H9 (cell line): ENCODE data around the gene SH3PXD2B. TPM values are rescaled to one million over a fixed set of nuclear protein-coding genes. Genes with fewer than 3 reads are reported as not detected.
"Not testable (repeated sequence)": the region's sequence is repeated elsewhere in the genome, so short reads cannot be mapped to it uniquely, and the experiment has no call there.

ENCODE experiments used
- DNase-seq: peaks from one replicate; pipeline ENCODE4 v3.0.0-alpha.2; 2017
- H2AFZ ChIP-seq: one replicate; pipeline ENCODE4 v1.6.1; 2013; ENCODE audit warnings: mild to moderate bottlenecking, low read length, control low read depth, moderate library complexity
- H2AK5ac ChIP-seq: 2 replicates; pipeline ENCODE4 v1.6.1; 2013; ENCODE audit warnings: low read length, control low read depth, mixed read lengths; ENCODE audit not compliant: insufficient read length
- H2BK120ac ChIP-seq: one replicate; pipeline ENCODE4 v1.6.1; 2013; ENCODE audit warnings: low read depth, mild to moderate bottlenecking, low read length, control low read depth, inconsistent platforms; ENCODE audit not compliant: poor library complexity, severe bottlenecking
- H2BK12ac ChIP-seq: 2 replicates; pipeline ENCODE4 v1.6.1; 2013; ENCODE audit warnings: low read length, control low read depth, mixed read lengths, low read depth; ENCODE audit not compliant: insufficient read length
- H2BK15ac ChIP-seq: 2 replicates; pipeline ENCODE4 v1.6.1; 2013; ENCODE audit warnings: low read depth, low read length, control low read depth
- H2BK20ac ChIP-seq: one replicate; pipeline ENCODE4 v1.6.1; 2013; ENCODE audit warnings: low read depth, mild to moderate bottlenecking, low read length, control low read depth, inconsistent platforms; ENCODE audit not compliant: poor library complexity, severe bottlenecking
- H2BK5ac ChIP-seq: 2 replicates; pipeline ENCODE4 v1.6.1; 2013; ENCODE audit warnings: low read length, control low read depth, mixed read lengths; ENCODE audit not compliant: insufficient read length
- H3K14ac ChIP-seq: 2 replicates; pipeline ENCODE4 v1.6.1; 2013; ENCODE audit warnings: low read length, control low read depth; ENCODE audit not compliant: insufficient read depth
- H3K18ac ChIP-seq: 2 replicates; pipeline ENCODE4 v1.6.1; 2013; ENCODE audit warnings: low read depth, mild to moderate bottlenecking, mixed read lengths, low read length, control low read depth; ENCODE audit not compliant: insufficient read length
- H3K23ac ChIP-seq: 2 replicates; pipeline ENCODE4 v1.6.1; 2013; ENCODE audit warnings: low read length, control low read depth, mixed read lengths, low read depth; ENCODE audit not compliant: insufficient read length
- H3K23me2 ChIP-seq: 2 replicates; pipeline ENCODE4 v1.6.1; 2013; ENCODE audit warnings: low read depth, mild to moderate bottlenecking, mixed read lengths, low read length, control low read depth; ENCODE audit not compliant: insufficient read length, poor library complexity, severe bottlenecking
- H3K27ac ChIP-seq: 2 replicates; pipeline ENCODE4 v1.5.1; 2013; ENCODE audit warnings: low read length, control low read depth, mixed read lengths, low read depth; ENCODE audit not compliant: insufficient read length
- H3K27me3 ChIP-seq: 2 replicates; pipeline ENCODE4 v1.6.1; 2013; ENCODE audit warnings: low read length, control low read depth, inconsistent platforms; ENCODE audit not compliant: insufficient read depth
- H3K4ac ChIP-seq: 2 replicates; pipeline ENCODE4 v1.6.1; 2013; ENCODE audit warnings: low read depth, mild to moderate bottlenecking, control low read depth, inconsistent platforms, low read length, moderate library complexity
- H3K4me1 ChIP-seq: 2 replicates; pipeline ENCODE4 v1.6.1; 2013; ENCODE audit warnings: low read length, control low read depth, inconsistent platforms; ENCODE audit not compliant: insufficient read depth
- H3K4me2 ChIP-seq: 2 replicates; pipeline ENCODE4 v1.6.1; 2013; ENCODE audit warnings: low read length, control low read depth, mixed read lengths; ENCODE audit not compliant: insufficient read length, insufficient read depth
- H3K56ac ChIP-seq: 2 replicates; pipeline ENCODE4 v1.6.1; 2013; ENCODE audit warnings: low read depth, mild to moderate bottlenecking, mixed read lengths, low read length, control low read depth; ENCODE audit not compliant: insufficient read length
- H3K79me1 ChIP-seq: 2 replicates; pipeline ENCODE4 v1.6.1; 2013; ENCODE audit warnings: low read depth, mild to moderate bottlenecking, moderate library complexity, low read length, control low read depth, inconsistent platforms; ENCODE audit not compliant: insufficient read depth, poor library complexity, severe bottlenecking
- H3K79me2 ChIP-seq: 2 replicates; pipeline ENCODE4 v1.6.1; 2013; ENCODE audit warnings: low read length, control low read depth, inconsistent platforms; ENCODE audit not compliant: insufficient read depth
- H3K9ac ChIP-seq: 2 replicates; pipeline ENCODE4 v1.6.1; 2013; ENCODE audit warnings: low read length, control low read depth, mixed read lengths; ENCODE audit not compliant: insufficient read length; ENCODE audit errors: extremely low read depth
- H3K9me3 ChIP-seq: one replicate; pipeline ENCODE4 v1.6.1; 2013; ENCODE audit warnings: low read depth, low read length, inconsistent platforms; ENCODE audit not compliant: control insufficient read depth
- H3T11ph ChIP-seq: one replicate; pipeline ENCODE4 v1.6.1; 2013; ENCODE audit warnings: mild to moderate bottlenecking, low read length, control low read depth, inconsistent platforms
- H4K20me1 ChIP-seq: one replicate; pipeline ENCODE4 v1.6.1; 2013; ENCODE audit not compliant: control insufficient read depth, insufficient read length, insufficient read depth
- H4K5ac ChIP-seq: 2 replicates; pipeline ENCODE4 v1.6.1; 2013; ENCODE audit warnings: low read depth, mild to moderate bottlenecking, mixed read lengths, low read length, control low read depth; ENCODE audit not compliant: insufficient read length
- H4K8ac ChIP-seq: replicated peaks from 2 replicates; pipeline ENCODE4 v1.6.1; 2013; ENCODE audit warnings: low read length, control low read depth, mixed read lengths, low read depth; ENCODE audit not compliant: insufficient read length
- H4K91ac ChIP-seq: 2 replicates; pipeline ENCODE4 v1.6.1; 2013; ENCODE audit warnings: low read depth, mild to moderate bottlenecking, moderate library complexity, mixed read lengths, low read length, control low read depth; ENCODE audit not compliant: insufficient read length
- H3K27ac Mint-ChIP-seq, 3 experiments: 2 replicates in 2 of 3; 3 replicates in 1 of 3; pipeline ENCODE4 v1.8.0; 2020 to 2021; ENCODE audit warnings: mixed read lengths in 3 of 3, mild to moderate bottlenecking in 1 of 3, moderate library complexity in 1 of 3
- H3K27me3 Mint-ChIP-seq: 2 replicates; pipeline ENCODE4 v1.8.0; 2021; ENCODE audit warnings: low read depth, mild to moderate bottlenecking, moderate library complexity, mixed read lengths
- H3K36me3 Mint-ChIP-seq, 3 experiments: 2 replicates in 2 of 3; 3 replicates in 1 of 3; pipeline ENCODE4 v1.8.0; 2020 to 2021; ENCODE audit warnings: low read depth in 3 of 3, mixed read lengths in 3 of 3; ENCODE audit not compliant: insufficient read depth in 1 of 3
- H3K4me1 Mint-ChIP-seq, 2 experiments: 2 replicates each; pipeline ENCODE4 v1.8.0; 2020; ENCODE audit warnings: mixed read lengths in 2 of 2
- H3K4me3 Mint-ChIP-seq, 2 experiments: 2 replicates in 1 of 2; 3 replicates in 1 of 2; pipeline ENCODE4 v1.8.0; 2020 to 2021; ENCODE audit warnings: mild to moderate bottlenecking in 2 of 2, mixed read lengths in 2 of 2, moderate library complexity in 1 of 2
- H3K9me3 Mint-ChIP-seq, 2 experiments: 2 replicates in 1 of 2; 3 replicates in 1 of 2; pipeline ENCODE4 v1.8.0; 2020; ENCODE audit warnings: mild to moderate bottlenecking in 2 of 2, mixed read lengths in 2 of 2, moderate library complexity in 1 of 2
- CTCF ChIP-seq: fragments of 200-600 bp; sonication (generic); conservative IDR thresholded peaks from 3 replicates; pipeline ENCODE4 v1.8.0; 2021; ENCODE audit warnings: antibody characterized with exemption, mild to moderate bottlenecking
- WGBS: extraction: QIAGEN DNeasy Blood & Tissue Kit; methylation state at CpG from one replicate; pipeline ENCODE4 v1.1.7; 2013; ENCODE audit warnings: missing lambda C conversion rate, low lambda C conversion rate, mixed read lengths; ENCODE audit not compliant: insufficient read length; ENCODE audit errors: extremely low coverage; 5-methylcytosine and 5-hydroxymethylcytosine counted together
- total RNA-seq: library from RNA; stranded (reverse); gene quantifications from 2 replicates; pipeline ENCODE4 v1.2.1, GENCODE V29; 2021

Gene SH3PXD2B
- total RNA-seq, 1 experiment from 2014 or later = 49.0 TPM

- H2AFZ ChIP-seq = no peak overlapping the region
- peak overlapping the region; percentile 20 for H3K4me2 ChIP-seq
- H2BK12ac ChIP-seq = no peak overlapping the region
- H3K4ac ChIP-seq = no peak overlapping the region
- no peak overlapping the region for H2BK15ac ChIP-seq
- H4K5ac ChIP-seq = no peak overlapping the region
- no peaks in the 10 kb centered on the region for H3K9me3 ChIP-seq
- no peaks in the 10 kb centered on the region for H3K36me3 Mint-ChIP-seq
- H3K4me1 Mint-ChIP-seq = peaks cover 7 to 8% of the 10 kb centered on the region in 2 experiments; a peak in 3 of 4 replicates
- peak; percentile 96 for TF ChIP-seq CTCF
- H3K79me1 ChIP-seq = no peaks in the 10 kb centered on the region
- H3K27me3 Mint-ChIP-seq = peaks cover 15% of the 10 kb centered on the region
- no peaks in the 10 kb centered on the region for H3K4me1 ChIP-seq
- peak overlapping the region in 1 of 2 experiments; percentile 44; a peak in 2 of 5 replicates for H3K4me3 Mint-ChIP-seq
- H3K27ac ChIP-seq = no peak overlapping the region
- no peak overlapping the region for H2BK20ac ChIP-seq
- H3K9ac ChIP-seq = no peak overlapping the region
- DNase-seq = peak; percentile 88
- H3K27ac Mint-ChIP-seq = no peak overlapping the region
- H3K23me2 ChIP-seq = no peaks in the 10 kb centered on the region
- H3K9me3 Mint-ChIP-seq = no peaks in the 10 kb centered on the region
- no peak overlapping the region for H3K56ac ChIP-seq
- no peak overlapping the region for H3T11ph ChIP-seq
- no peak overlapping the region for H2BK5ac ChIP-seq
- H3K14ac ChIP-seq = no peak overlapping the region
- WGBS = no CpG with 5 or more reads among the region's 21 CpGs
- H3K23ac ChIP-seq = no peak overlapping the region
- no peaks in the 10 kb centered on the region for H4K20me1 ChIP-seq
- H3K18ac ChIP-seq = no peak overlapping the region
- H4K91ac ChIP-seq = no peak overlapping the region
- H3K27me3 ChIP-seq = no peaks in the 10 kb centered on the region
- no peaks in the 10 kb centered on the region for H3K79me2 ChIP-seq
- H4K8ac ChIP-seq = no peak overlapping the region
- no peak overlapping the region for H2AK5ac ChIP-seq
- H2BK120ac ChIP-seq = no peak overlapping the region
Observed at GRCh38 chr5:172479034-172479783, 24.9 kb upstream of the SH3PXD2B start.

GRCh38 chr5:172478695-172479033, 24.3 kb upstream of the SH3PXD2B start:
- H4K8ac ChIP-seq, H2BK12ac ChIP-seq, H3K9me3 ChIP-seq, H3K4ac ChIP-seq, H4K5ac ChIP-seq, H3K27me3 ChIP-seq, H3K18ac ChIP-seq, H3K9ac ChIP-seq, H3K4me3 Mint-ChIP-seq, H3K56ac ChIP-seq, H3K23me2 ChIP-seq, H3K79me1 ChIP-seq, H2BK20ac ChIP-seq, H3T11ph ChIP-seq, H3K27ac ChIP-seq, H3K9me3 Mint-ChIP-seq, H3K4me1 Mint-ChIP-seq, H4K20me1 ChIP-seq, H3K79me2 ChIP-seq, H2AFZ ChIP-seq, H3K14ac ChIP-seq, H4K91ac ChIP-seq, H2AK5ac ChIP-seq, H3K23ac ChIP-seq, H3K4me2 ChIP-seq, H3K27ac Mint-ChIP-seq, H2BK120ac ChIP-seq, DNase-seq, H2BK5ac ChIP-seq, H2BK15ac ChIP-seq, H3K36me3 Mint-ChIP-seq, H3K4me1 ChIP-seq: not testable (repeated sequence)
- H3K27me3 Mint-ChIP-seq = peaks cover 14% of the 10 kb centered on the region
- WGBS = no CpG with 5 or more reads among the region's 3 CpGs
